ENCODE results near the gene GARNL3. TPM values are rescaled to one million over a fixed set of nuclear protein-coding genes. Genes with fewer than 3 reads are reported as not detected.

The GARNL3 gene
- total RNA-seq, 1 experiment from 2014 or later: 3.2 TPM

DNA sequence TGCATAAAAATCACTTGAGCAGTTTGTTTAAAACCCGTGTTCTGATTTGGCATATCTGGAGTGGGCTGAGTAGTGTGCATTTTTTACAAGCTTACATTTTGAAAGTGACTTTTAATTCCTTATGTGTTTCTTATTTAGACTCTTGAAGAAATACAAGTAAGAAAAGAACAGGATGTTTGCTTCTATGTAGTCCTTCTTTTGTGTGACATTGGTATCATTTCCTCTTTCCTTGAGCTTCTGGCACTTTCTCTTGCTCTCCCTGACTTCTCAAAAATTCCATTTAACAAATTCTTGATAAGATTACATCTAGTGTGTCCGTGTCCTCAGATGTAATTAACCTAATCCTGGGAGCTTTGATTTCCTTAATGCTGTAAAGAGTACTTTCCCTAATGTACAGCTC is 12.5 kb downstream of the GARNL3 start:
- DNase-seq (ENCODE audit: low read depth): no peak

DNA sequence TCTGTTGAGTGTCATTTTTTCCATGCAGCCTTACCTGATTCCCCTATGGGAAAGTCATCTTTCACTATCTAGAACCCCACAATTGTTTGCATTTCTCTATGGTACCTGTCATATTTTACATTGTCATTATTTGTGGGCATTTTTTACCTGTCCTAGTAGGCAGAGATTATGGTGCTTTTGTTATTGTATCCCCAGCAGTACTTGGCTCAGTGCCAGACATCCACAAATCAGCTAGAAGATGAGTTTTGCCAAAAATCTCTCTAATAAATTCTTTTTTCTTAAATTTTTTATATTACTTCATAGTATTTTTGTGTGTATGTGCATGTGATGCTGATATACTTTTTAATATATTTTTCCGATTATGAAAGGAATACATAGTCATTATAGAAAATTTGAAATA is 13.2 kb downstream of the GARNL3 start:
- no peak for DNase-seq (ENCODE audit: low read depth)

DNA sequence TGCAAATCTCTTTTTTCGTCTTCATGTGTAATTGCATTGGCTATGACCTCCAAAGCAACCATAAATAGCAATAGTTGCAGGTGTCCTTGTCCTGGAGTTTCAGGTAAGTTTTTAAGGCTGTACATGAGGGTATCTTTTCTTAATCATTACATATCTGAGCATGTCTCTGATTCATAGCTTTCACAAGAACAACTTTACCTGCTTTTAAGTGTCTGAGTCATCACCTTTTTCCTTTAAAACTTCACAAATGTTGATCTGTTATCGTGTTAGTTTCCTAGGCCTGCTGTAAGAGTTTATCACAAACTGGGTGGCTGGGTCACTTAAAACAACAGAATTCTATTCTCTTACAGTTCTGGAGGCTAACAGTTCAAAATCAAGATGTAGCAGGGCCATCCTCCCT is 13.8 kb downstream of the GARNL3 start:
- no peak for DNase-seq (ENCODE audit: low read depth)

DNA sequence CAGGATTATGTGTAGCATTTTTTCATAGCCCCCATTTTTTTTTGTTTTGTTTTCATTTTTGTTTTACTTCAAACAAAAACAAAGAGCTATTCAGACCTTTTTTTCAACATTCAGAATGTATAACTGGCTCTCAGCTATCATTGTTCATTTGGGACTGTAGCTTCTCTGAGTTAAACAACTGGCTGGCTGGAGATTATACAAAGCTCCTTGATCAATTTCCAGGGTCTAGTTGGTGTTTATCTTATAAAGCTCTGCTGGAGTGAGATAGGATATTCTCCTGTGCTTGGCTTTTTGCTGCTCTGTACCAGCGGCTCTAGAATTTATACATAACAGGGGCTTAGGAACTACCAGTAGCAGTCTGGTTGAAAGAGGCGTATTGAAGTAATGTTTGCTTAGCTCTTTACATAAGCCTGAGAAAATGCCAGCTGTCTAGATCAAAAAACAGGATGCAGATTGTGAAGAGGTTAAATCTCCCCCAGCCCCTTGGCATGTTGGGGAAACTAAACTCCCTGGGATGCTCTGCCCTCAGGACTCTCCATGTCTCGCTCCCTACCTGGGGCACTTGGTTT is 15.2 kb downstream of the GARNL3 start:
- no peak for DNase-seq (ENCODE audit: low read depth)

DNA sequence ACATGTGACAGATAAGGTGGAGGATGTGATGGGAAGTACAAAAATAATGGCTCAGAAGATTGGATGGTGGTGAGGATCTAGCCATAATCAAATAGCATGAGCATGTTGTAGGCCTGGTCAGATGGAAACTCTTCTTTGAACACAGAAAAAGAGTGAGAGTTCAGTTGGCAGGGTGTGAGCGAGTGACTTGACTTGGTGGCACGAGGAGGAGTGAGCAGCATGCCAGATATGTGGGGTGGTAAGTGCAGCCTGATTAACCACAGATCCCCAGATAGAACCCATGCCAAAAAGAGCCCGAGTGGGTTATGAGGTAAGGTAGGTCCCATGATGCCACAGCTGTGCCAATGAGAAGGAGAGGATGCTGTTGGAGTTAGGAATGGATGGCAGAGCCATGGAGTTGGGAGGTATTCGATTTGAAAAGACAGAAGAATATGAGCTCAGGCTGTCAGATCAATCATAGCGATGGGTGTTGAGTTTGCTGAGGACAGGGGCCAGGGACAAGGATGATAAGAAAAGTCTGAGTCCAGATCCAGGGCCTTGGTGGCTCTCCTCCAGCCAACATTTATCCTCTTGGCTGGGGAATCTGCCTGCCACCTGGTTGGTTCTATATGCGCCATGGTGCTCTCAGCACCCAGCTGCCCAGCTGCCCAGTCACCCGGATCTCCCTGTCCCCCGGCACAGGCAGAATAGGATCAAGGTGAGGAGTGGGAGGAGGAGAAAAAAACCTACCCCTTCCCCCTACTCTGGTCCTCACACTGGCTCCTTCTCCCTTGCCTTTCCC is 16.5 kb downstream of the GARNL3 start:
- no peak for DNase-seq (ENCODE audit: low read depth)

DNA sequence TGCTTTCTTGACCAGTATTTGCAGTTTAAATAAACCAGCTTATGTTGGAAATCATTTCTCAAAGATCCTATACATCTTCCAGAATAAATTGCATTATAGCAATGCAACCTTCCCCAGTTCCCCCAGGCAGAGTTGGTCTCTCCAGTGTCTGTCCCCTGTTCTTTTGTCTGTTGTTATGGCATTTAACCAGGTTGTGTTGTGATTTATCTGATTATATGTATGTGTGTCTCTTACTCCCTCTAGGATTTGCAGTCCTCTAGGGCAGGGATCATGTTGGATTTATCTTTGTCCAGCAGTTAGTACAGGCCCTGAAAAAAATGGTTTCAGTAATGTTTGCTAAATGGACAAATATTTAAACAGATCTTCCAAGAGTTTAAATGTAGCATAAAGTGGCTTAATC is 17.3 kb downstream of the GARNL3 start:
- DNase-seq (ENCODE audit: low read depth): no peak

DNA sequence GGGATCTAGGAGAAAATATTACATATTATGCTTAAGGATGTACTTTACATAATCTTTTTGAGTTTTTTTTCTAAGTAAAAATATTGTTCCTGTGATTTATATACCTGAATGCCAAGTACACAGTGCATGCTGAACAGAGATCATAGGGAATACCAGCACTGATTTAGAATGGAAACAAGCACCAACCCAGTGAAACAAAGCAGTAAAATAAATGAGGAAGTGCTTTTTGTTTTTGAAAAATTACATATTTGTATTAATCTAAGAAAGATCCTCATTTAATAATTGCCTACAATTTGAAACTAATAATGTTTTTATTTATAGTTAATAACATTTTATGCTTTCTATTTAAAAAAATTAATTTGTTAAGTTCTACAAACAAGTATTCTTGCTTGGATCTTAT is 18.0 kb downstream of the GARNL3 start:
- DNase-seq (ENCODE audit: low read depth): no peak

DNA sequence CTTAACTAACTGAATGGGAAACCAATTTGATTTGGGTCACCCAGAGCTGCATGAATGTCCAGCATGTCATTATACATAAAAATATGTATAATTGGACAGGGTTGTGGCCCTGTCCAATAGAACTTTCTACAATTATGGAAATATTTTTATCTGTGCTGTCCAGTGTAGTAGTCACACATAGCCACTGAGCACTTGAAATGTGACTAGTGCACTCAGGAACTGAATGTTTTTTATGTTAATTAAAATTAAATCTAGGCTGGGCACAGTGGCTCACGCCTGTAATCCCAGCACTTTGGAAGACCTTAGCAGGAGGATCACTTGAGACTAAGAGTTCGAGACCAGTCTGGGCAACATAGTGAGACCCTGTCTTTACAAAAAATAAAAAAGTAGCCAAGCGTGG is 18.6 kb downstream of the GARNL3 start:
- no peak for DNase-seq (ENCODE audit: low read depth)

DNA sequence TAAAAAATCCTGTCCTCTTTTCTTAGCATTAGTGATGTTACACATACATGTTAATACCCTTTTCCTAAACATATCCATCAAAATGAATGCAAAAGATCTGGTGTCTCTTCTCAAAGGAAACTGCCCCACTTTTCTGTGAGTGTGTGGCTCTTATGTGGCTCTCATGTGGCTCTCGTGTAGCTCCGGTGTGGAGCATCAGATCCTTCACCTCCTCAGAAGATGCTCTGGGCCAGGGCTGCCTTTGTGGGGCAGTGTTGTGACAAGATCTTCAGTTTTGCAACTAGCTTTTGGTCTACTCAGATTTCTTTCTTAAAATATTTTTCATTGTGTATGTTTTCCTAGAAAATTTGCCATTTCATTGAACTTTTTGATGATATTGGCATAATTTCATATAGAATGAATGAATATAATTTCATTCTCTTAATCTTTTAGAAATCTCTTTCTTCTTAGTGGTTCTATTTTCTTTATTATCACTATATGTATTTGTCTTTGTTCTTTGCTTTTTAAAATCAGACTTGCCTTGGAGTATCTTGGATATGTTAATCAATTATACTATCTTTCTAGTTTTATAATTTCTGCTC is 19.4 kb downstream of the GARNL3 start:
- DNase-seq (ENCODE audit: low read depth): peak; percentile 33

DNA sequence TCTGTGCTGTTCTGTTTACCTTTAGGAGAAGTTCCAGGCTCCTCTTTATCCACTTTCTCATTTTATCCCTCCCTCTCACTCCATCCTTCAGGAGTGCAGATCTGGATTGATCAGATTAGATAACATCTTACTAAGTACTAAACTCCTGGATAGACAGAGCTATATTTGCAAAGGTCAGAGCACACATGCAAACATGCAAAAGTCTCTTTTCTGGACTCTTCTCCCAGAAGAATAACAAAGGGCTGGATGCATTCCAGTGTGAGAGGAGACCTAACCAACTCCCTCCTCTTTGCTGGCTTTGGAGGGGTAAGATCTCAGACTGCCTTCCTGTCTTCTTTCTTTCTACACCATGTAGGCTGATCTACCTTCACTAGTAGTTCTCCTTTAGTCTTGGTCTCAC is 21.4 kb downstream of the GARNL3 start:
- no peak for DNase-seq (ENCODE audit: low read depth)

DNA sequence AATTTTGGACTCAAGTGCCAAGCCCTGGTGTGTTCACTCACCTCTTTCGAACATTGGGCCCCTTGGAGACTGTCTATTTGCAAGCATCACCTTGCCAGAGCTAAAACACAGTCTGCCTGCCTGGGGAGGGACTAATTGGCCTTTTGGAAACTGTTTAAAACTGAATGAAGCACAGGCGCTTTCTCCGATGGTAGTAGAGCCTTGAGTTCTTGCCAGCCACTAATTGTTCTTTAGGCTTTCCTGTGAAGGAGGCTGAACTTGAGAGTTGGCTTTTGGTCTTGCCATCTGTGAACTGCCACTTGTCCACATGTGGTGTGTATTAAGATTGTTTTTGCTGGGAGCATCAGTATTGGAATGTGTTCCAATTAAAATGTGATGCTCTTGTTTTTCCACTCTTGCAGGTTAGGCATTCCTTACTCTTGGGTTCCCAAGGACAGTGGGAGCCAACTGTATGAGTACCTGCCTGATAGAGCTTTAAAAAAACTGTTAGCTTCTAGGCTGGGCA is 26.0 kb downstream of the GARNL3 start:
- DNase-seq (ENCODE audit: low read depth): peak; percentile 15

DNA sequence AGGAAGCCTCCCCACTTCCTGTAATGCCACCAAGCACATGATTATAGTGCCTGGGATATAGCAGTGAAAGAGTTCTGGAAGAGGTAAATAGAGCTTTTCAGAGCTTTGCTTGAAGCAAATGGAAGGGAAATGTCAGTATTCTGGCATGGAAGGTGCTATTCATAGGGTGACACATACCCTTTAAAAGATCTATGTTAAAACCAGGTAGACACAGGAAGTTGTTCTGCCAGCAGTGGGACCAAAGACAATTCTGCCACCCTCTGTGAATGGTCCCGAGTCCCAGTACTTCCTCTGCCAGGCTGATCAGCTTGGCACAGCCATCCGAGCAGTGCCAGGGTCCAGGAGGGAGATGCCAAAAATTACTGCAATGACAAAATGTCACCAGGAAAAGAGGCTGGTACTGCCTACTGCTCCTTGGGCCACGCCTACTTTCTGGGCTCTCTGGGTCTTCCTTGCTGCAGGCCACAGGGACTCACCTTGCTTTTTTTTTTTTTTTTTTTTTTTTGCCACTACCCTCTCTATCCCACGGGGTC is 26.7 kb downstream of the GARNL3 start:
- no peak for DNase-seq (ENCODE audit: low read depth)

DNA sequence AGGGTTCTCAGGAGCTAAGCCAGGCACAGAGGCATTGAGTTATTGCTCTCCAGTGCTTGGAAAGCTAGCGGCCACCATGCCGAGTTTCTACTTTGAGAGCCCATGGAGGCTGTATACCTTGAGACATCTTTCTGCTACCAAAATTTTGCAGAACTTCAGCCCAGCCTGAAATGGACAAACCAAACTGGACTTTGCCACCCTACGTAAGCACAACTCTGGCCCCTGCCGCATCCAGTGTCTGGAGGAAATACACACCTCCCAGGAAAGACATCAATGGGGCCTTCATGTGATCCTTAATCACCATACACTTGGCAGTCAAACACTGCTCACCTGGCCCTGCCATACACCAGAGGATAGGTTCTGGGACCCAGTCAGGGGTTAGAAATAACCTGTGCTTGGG is 27.8 kb downstream of the GARNL3 start:
- DNase-seq (ENCODE audit: low read depth): no peak

DNA sequence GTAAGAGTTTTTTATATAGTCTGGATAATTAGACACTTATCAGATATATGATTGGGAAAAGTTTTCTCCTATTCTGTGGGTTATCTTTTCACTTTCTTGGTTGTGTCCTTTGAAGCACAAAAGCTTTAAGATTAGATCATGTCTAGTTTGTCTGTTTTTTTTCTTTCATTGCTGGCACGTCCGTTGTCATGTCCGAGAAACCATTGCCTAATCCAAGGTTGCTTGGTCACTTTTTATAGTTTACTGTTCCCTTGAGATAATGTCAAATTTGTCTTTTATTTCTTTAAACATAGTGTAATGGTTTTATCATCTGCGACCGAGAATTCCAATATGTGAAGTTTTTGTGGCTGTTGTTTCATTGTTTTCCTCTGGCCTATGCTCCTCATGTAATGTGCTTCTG is 28.8 kb downstream of the GARNL3 start:
- DNase-seq (ENCODE audit: low read depth): no peak

DNA sequence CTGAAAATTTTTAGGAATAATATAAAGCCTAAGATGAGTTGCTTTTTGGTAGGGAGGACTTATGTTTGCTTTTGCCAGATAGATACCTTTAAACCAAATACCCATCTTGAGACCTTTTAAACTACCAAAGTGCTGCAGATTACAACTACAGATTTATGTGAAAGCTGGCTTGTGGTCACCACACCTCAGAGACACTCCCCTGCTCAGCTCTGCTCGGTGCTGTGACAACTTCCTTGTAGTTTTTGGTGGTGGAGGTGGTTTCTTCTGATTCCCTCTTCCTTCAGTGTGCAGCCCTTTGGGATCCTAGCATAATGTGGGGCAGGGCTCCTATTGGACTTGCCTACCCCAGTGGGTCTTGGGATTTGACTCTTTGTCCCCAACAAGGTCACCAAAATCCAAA is 29.2 kb downstream of the GARNL3 start:
- no peak for DNase-seq (ENCODE audit: low read depth)

DNA sequence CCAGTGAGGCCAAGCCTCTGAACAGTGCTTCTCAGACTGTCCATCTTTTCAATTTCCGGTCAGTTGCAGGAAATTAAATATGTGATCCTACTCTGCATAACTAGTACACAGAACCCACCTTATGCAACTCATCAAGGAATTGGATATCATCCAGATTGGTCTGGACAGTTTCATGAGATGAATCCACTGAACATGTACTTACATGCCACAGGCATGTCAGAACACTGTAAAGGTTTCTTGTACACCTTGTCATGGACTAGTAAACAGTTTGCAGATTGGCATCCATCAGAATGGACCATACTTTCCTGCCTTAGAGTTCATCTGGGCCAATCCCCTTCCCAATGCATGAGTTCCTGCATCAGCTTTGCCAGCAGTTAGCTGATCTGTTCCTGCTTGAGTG is 30.4 kb downstream of the GARNL3 start:
- DNase-seq (ENCODE audit: low read depth): no peak

DNA sequence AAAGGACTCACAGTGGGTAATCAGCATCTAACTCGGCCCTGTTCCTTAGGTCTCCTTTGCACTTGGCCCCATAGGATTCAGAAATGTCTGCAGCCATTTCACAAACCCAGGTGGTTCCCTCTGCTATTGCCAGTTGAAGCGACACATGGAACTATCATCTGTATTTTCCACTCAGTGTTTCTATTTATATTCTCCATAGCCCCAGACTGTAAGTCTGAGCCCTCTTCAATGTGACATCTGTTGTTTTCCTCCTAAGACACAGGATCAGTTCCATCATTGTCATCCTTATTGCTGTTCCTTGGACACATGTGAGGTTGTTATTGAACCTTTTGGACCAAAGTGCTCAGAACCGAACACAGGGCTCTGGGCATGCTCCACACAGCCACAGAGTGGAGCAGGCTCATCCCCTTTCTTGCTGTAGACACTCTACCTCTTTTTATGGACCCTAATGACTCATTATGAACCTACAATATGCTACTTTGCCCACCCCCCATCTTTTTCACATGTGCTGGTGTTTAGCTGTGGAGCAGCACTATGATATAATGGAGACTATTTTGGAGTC is 36.4 kb downstream of the GARNL3 start:
- DNase-seq (ENCODE audit: low read depth): no peak

DNA sequence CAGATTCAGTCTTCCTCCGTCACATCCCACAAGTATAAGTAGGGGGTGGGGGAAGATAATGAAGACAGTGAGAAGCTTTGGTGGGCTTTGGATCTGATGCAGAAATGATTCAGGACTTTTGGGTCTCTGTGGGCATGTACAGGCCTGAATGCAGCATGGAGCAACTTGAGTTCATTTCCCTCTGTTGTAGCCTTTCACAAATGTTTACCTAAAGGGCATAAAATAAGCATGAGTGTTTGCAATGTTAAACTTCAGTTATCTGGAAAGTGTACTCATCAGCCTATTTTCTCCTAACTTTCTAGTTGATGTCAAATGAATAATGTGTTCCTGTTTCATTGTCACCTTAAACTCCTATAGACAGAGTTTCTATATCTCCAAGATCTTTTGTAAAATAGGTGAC is 39.3 kb downstream of the GARNL3 start:
- DNase-seq (ENCODE audit: low read depth): no peak

DNA sequence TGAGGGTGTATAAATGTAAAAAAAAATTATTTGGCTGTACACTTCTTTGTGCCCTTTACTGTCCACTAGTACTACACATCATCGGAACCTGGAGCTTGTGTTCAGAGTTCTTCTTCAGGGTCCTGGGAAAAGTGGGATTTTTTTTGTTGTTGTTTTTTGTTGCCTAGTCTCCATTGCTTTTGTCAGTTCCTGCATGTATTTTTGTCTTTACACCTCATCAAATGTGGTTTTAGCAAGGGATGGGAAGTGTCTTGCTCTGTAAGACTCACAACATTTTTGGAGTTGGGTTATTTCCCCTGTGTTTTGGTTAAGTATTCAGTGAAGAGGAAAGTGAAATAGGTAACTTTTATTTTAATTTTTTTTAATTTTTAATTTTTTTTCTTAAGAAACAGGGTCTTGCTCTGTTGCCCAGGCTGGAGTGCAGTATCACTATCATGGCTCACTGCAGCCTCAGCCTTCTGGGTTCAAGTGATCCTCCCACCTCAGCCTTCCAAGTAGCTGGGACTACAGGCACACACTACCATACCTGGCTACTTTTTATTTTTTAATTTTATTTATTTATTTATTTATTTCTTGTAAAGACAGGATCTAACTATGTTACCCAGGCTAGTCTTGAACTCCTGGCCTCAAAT is 40.7 kb downstream of the GARNL3 start:
- no peak for DNase-seq (ENCODE audit: low read depth)

DNA sequence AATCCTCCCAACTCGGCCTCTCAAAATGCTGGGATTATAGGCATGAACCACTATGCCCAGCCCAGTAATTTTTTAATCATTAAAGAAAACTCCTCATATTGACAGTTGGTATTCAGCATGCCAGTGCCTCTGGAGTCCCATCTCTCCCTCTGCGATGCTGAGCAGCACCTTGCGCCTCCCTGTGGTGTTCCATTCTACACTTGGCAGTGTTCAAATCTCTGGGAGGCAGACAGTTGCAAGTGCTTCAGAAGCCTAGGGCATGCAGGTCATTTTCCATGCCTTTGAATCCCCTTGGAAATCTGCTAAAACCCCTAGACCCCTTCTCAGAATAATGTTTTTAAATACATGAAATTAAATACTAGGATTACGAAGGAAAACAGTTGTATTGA is 41.3 kb downstream of the GARNL3 start:
- DNase-seq (ENCODE audit: low read depth): no peak

DNA sequence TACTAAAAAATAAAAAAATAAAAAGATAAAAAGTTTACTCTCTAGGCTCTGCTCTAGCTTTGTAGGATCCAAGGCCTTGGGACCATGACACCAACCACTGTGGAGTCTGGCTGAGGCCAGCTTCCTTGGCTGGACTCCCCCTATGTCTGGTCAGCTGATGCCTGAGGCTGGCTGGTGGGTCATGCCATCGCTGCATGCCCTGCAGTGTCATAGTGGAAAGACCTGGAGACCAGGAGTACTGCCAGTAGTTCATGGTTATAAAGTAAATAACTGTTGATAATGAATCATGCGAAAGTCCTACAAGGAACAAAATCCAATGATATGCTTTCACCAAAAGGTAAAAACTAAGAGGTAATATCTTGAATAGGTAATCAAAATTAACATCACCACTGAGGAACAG is 43.2 kb downstream of the GARNL3 start:
- peak; percentile 15 for DNase-seq (ENCODE audit: low read depth)
